ENCODE results near the gene ZNF439.
A peak's percentile ranks its signal among the peaks of the same experiment; 100 is the strongest.

DNA sequence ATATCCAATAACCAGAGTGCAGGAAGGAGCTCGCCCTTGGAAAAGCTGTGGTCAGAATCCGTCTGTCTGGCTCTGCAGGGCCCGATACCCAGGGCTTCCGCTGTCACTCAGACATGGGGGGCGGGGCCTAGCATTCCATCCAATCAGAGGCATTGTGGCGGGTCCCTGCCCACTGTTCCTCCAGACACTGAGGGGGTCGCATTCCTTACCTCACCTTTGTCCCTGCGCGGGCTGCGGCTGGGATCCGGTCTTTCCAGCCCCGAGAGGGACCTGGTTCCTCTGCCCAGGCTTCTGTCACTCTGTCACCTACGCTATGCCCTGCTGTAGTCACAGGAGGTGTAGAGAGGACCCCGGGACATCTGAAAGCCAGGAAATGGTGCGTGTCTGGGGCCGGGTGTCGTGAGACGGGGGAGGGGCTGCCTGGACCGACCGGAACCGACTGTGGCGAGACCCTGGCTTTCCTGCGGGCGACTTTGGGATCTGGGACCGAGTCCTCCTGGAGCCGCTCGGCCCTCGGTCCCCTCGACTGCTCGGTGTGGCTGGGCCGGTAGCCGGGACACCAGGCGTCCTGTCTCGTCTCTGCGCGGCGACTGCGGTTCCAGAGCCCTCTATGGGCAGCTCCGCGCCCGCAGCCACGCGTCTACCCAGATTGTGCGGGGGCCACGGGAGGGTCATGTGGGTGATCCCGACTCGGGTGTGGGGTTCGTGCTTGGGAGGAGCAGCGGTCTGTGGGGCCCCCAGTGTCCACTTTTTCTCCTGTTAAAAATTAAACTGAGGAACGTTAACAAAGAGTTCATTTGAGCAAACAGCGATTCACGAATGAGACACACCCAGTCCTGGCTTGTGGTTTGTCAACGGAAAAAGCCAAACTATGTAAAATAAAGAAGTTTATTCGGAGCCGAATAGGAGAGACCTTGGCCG is 39.3 kb downstream of the ZNF439 start, which contains the start of gene ZNF69:
- peak in 1 of 3 donors; percentile 32 for TF ChIP-seq CTCF (IDR thresholded peaks at IDR 0.05)
- no peak for TF ChIP-seq POLR2A (IDR thresholded peaks at IDR 0.05)
- no peak for TF ChIP-seq POLR2AphosphoS5 (IDR thresholded peaks at IDR 0.05)

Data from breast epithelium (tissue), 3 donors.